HepG2 (cell line): ENCODE results near the gene RPLP2. TPM values are rescaled to one million over a fixed set of nuclear protein-coding genes. Genes with fewer than 3 reads are reported as not detected.
A peak's percentile ranks its signal among the peaks of the same experiment; 100 is the strongest.

Source experiments
- AKAP8 ChIP-seq: sonication (generic); formaldehyde crosslinking; IDR thresholded peaks from 2 replicates; pipeline ENCODE4 v1.5.1; 2020; ENCODE audit warnings: mild to moderate bottlenecking, missing genetic modification reagents
- CEBPG ChIP-seq: IDR thresholded peaks from 2 replicates; pipeline ENCODE4 v1.6.1; 2016
- CENPT ChIP-seq: sonication (generic); formaldehyde crosslinking; IDR thresholded peaks from 2 replicates; pipeline ENCODE4 v1.8.0; 2022; ENCODE audit warnings: low read depth, mild to moderate bottlenecking, moderate library complexity, missing genetic modification reagents
- CENPX ChIP-seq: sonication (generic); formaldehyde crosslinking; IDR thresholded peaks from 2 replicates; pipeline ENCODE4 v1.9.0; 2021; ENCODE audit warnings: mild to moderate bottlenecking, missing genetic modification reagents, moderate library complexity
- CREB1 ChIP-seq, 2 experiments: fragments of 450-650 bp in 1 of 2; IDR thresholded peaks; 2 replicates each; pipeline ENCODE4 v1.6.1; 2016 to 2017; ENCODE audit warnings: control low read depth in 1 of 2, mild to moderate bottlenecking in 1 of 2, missing compliant biosample characterization in 1 of 2, missing genetic modification characterization in 1 of 2
- FOXA1 ChIP-seq, 2 experiments: fragments of 450-650 bp in 1 of 2; sonication (generic) in 1 of 2; formaldehyde crosslinking in 1 of 2; IDR thresholded peaks; 2 replicates each; pipeline versions ENCODE4 v1.4.0 to v1.6.1; 2016 to 2020; ENCODE audit warnings: missing genetic modification reagents in 1 of 2
- RARA ChIP-seq: IDR thresholded peaks from 2 replicates; pipeline ENCODE4 v1.6.1; 2016; ENCODE audit warnings: missing genetic modification reagents, missing compliant biosample characterization
- SMAD9 ChIP-seq: sonication (generic); formaldehyde crosslinking; IDR thresholded peaks from 2 replicates; pipeline ENCODE4 v1.5.1; 2020; ENCODE audit warnings: mild to moderate bottlenecking, missing genetic modification reagents
- SRF ChIP-seq: IDR thresholded peaks from 2 replicates; pipeline ENCODE4 v1.6.1; 2011; ENCODE audit warnings: mild to moderate bottlenecking, low read depth, low read length, moderate library complexity
- SRSF9 ChIP-seq: fragments of 200-400 bp; formaldehyde crosslinking; IDR thresholded peaks from 2 replicates; pipeline ENCODE4 v1.6.1; 2018; ENCODE audit warnings: borderline replicate concordance, mild to moderate bottlenecking, low read depth, low read length; ENCODE audit not compliant: insufficient read depth, poor library complexity, severe bottlenecking
- TRIM24 ChIP-seq: sonication (generic); formaldehyde crosslinking; IDR thresholded peaks from 2 replicates; pipeline ENCODE4 v1.8.0; 2022; ENCODE audit warnings: mild to moderate bottlenecking, missing genetic modification reagents
- ZFP90 ChIP-seq: sonication (generic); formaldehyde crosslinking; IDR thresholded peaks from 2 replicates; pipeline ENCODE4 v1.8.0; 2022; ENCODE audit warnings: missing genetic modification reagents, mild to moderate bottlenecking, inconsistent platforms, borderline replicate concordance
- ZMYM4 ChIP-seq: sonication (generic); formaldehyde crosslinking; IDR thresholded peaks from 2 replicates; pipeline ENCODE4 v1.8.1; 2023; ENCODE audit warnings: mild to moderate bottlenecking, missing genetic modification reagents
- ZNF430 ChIP-seq: sonication (generic); formaldehyde crosslinking; IDR thresholded peaks from 2 replicates; pipeline ENCODE4 v1.9.0; 2021; ENCODE audit warnings: mild to moderate bottlenecking, missing genetic modification reagents
- ZNF607 ChIP-seq: sonication (generic); formaldehyde crosslinking; IDR thresholded peaks from 2 replicates; pipeline ENCODE4 v1.5.1; 2020; ENCODE audit warnings: missing genetic modification reagents, mild to moderate bottlenecking, borderline replicate concordance
- ZNF790 ChIP-seq: sonication (generic); formaldehyde crosslinking; IDR thresholded peaks from 2 replicates; pipeline ENCODE4 v1.8.0; 2022; ENCODE audit warnings: missing genetic modification reagents, mild to moderate bottlenecking, borderline replicate concordance
- ZNF816 ChIP-seq: sonication (generic); formaldehyde crosslinking; IDR thresholded peaks from 2 replicates; pipeline ENCODE4 v1.8.0; 2022; ENCODE audit warnings: missing genetic modification reagents, mild to moderate bottlenecking, borderline replicate concordance
- polyA plus RNA-seq, 8 experiments: library from polyadenylated mRNA; depleted of rRNA in 3 of 8; stranded (reverse) in 7 of 8; unstranded in 1 of 8; fragments of >200 nt; fragmentation: Illumina TruSeq in 4 of 8; extraction: Trizol in 4 of 8; gene quantifications; 2 replicates each; pipeline versions ENCODE4 v1.2.1 to v1.2.3, GENCODE V29; 2011 to 2016; ENCODE audit warnings: low read depth in 4 of 8, missing spikeins in 1 of 8, mixed read lengths in 1 of 8; ENCODE audit not compliant: insufficient read depth in 1 of 8
- total RNA-seq, 5 experiments: library from RNA; depleted of rRNA; stranded (reverse); fragments of >200 nt; fragmentation: Illumina TruSeq; extraction: Trizol; gene quantifications; 2 replicates each; pipeline ENCODE4 v1.2.3, GENCODE V29; 2016; ENCODE audit warnings: low read depth in 1 of 5
- TF ChIP-seq, protein P1 (sequence below): sonication (generic); formaldehyde crosslinking; IDR thresholded peaks from 2 replicates; pipeline ENCODE4 v1.5.0; 2020; ENCODE audit warnings: missing genetic modification reagents
- TF ChIP-seq, protein P2 (sequence below): sonication (generic); formaldehyde crosslinking; IDR thresholded peaks from 2 replicates; pipeline ENCODE4 v1.9.0; 2021; ENCODE audit warnings: missing genetic modification reagents, borderline replicate concordance
- TF ChIP-seq, protein P3 (sequence below): sonication (generic); formaldehyde crosslinking; IDR thresholded peaks from 2 replicates; pipeline ENCODE4 v1.4.0; 2020; ENCODE audit warnings: missing genetic modification reagents; ENCODE audit errors: not compliant biosample characterization
- TF ChIP-seq, protein P4 (sequence below): sonication (generic); formaldehyde crosslinking; IDR thresholded peaks from 2 replicates; pipeline ENCODE4 v1.4.0; 2020; ENCODE audit warnings: mild to moderate bottlenecking, missing genetic modification reagents

RPLP2 gene
- total and polyA plus RNA-seq, 2 of the 13 experiments (the other 11 are each of a cell fraction or from before 2014, with no cell fraction given) = 978 to 2,106 TPM

DNA sequence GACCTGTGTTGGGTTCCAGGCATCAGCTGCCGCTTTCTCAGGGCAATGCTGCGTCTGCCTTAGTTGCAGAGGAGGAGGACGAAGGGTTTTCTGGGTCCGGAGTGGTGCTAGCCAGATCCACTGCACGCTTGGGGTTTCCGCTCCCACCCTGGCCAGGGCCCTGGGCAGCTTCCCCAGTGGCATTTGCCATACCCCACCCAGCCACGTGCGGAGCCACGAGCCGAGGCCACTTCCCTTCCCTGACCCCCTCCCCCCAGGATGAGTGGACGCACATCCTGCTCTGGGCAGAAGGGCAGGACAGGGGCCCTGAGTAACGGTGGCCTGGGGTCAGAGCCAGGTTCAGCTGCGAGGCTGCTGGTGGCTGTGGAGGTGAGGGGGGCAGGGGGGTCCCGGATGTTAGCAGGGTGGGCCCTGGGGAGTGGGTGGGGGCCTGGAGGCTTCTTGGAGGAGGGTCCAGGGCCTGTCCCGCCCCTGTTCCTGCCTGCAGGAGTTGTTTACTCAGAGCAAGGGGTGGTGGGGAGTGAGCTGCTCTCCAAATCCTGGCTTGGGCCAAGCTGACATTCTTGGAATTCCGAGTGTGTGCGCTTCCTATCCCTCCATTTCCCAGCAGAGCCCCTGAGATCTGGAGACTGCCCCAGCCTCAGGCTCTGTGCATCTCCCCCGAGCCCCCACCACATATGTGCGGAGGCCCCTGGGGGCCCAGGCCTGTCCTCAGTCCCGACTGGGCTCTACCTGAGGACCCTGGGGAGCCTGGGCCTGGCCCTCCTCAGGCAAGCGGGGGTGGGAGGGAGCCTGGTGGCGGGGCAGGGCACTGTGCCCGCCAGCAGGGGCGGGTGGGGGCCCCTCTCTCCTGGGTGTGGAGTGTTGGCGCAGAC, 34.3 kb downstream of the RPLP2 start (continued):
- TF ChIP-seq, protein P1, sequence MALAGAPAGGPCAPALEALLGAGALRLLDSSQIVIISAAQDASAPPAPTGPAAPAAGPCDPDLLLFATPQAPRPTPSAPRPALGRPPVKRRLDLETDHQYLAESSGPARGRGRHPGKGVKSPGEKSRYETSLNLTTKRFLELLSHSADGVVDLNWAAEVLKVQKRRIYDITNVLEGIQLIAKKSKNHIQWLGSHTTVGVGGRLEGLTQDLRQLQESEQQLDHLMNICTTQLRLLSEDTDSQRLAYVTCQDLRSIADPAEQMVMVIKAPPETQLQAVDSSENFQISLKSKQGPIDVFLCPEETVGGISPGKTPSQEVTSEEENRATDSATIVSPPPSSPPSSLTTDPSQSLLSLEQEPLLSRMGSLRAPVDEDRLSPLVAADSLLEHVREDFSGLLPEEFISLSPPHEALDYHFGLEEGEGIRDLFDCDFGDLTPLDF (CRISPR knock-in tag) = no peak
- no peak for TF ChIP-seq TRIM24 (CRISPR knock-in tag)
- TF ChIP-seq SRF = no peak
- no peak for TF ChIP-seq CREB1 (IDR thresholded peaks at IDR 0.05)
- no peak for TF ChIP-seq CREB1 (CRISPR knock-in tag; IDR thresholded peaks at IDR 0.05)
- TF ChIP-seq CENPT = no peak
- no peak for TF ChIP-seq SRSF9
- no peak for TF ChIP-seq CEBPG
- TF ChIP-seq, protein P2, sequence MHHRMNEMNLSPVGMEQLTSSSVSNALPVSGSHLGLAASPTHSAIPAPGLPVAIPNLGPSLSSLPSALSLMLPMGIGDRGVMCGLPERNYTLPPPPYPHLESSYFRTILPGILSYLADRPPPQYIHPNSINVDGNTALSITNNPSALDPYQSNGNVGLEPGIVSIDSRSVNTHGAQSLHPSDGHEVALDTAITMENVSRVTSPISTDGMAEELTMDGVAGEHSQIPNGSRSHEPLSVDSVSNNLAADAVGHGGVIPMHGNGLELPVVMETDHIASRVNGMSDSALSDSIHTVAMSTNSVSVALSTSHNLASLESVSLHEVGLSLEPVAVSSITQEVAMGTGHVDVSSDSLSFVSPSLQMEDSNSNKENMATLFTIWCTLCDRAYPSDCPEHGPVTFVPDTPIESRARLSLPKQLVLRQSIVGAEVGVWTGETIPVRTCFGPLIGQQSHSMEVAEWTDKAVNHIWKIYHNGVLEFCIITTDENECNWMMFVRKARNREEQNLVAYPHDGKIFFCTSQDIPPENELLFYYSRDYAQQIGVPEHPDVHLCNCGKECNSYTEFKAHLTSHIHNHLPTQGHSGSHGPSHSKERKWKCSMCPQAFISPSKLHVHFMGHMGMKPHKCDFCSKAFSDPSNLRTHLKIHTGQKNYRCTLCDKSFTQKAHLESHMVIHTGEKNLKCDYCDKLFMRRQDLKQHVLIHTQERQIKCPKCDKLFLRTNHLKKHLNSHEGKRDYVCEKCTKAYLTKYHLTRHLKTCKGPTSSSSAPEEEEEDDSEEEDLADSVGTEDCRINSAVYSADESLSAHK (CRISPR knock-in tag) = no peak
- TF ChIP-seq, protein P3, sequence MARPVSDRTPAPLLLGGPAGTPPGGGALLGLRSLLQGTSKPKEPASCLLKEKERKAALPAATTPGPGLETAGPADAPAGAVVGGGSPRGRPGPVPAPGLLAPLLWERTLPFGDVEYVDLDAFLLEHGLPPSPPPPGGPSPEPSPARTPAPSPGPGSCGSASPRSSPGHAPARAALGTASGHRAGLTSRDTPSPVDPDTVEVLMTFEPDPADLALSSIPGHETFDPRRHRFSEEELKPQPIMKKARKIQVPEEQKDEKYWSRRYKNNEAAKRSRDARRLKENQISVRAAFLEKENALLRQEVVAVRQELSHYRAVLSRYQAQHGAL (CRISPR knock-in tag) = no peak
- no peak for TF ChIP-seq CENPX (CRISPR knock-in tag)
- no peak for TF ChIP-seq FOXA1 (IDR thresholded peaks at IDR 0.05)
- peak; percentile 94 for TF ChIP-seq FOXA1 (CRISPR knock-in tag; IDR thresholded peaks at IDR 0.05)
- no peak for TF ChIP-seq ZNF790
- TF ChIP-seq ZMYM4 (CRISPR knock-in tag) = 0 out of 2 replicates have a peak, but pooled peaks have one; percentile 27
- TF ChIP-seq ZNF430 (CRISPR knock-in tag) = peak; percentile 31; the same call in 1 of the 2 replicates
- TF ChIP-seq AKAP8 (CRISPR knock-in tag) = peak; percentile 96; the same call in 1 of the 2 replicates
- TF ChIP-seq RARA (CRISPR knock-in tag) = peak; percentile 92
- no peak; the same call in 1 of the 2 replicates for TF ChIP-seq ZFP90
- TF ChIP-seq, protein P4, sequence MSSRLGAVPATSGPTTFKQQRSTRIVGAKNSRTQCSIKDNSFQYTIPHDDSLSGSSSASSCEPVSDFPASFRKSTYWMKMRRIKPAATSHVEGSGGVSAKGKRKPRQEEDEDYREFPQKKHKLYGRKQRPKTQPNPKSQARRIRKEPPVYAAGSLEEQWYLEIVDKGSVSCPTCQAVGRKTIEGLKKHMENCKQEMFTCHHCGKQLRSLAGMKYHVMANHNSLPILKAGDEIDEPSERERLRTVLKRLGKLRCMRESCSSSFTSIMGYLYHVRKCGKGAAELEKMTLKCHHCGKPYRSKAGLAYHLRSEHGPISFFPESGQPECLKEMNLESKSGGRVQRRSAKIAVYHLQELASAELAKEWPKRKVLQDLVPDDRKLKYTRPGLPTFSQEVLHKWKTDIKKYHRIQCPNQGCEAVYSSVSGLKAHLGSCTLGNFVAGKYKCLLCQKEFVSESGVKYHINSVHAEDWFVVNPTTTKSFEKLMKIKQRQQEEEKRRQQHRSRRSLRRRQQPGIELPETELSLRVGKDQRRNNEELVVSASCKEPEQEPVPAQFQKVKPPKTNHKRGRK (CRISPR knock-in tag) = no peak
- TF ChIP-seq ZNF607 (CRISPR knock-in tag) = peak; percentile 64; the same call in 1 of the 2 replicates
- 0 out of 2 replicates have a peak, but pooled peaks have one; percentile 30 for TF ChIP-seq SMAD9 (CRISPR knock-in tag)
- TF ChIP-seq ZNF816 (CRISPR knock-in tag) = no peak
